OCI-LY1 (cell line): ENCODE data around the gene BROX.

ENCODE experiments used
- H2AFZ ChIP-seq: fragments of 200-600 bp; sonication (generic), shearing (Covaris generic); 2 replicates; pipeline ENCODE4 v1.6.0; 2014; ENCODE audit warnings: antibody characterized with exemption, mild to moderate bottlenecking, low read length
- H3F3A ChIP-seq: fragments of 200-600 bp; sonication (generic), shearing (Covaris generic); 2 replicates; pipeline ENCODE4 v1.6.0; 2014; ENCODE audit warnings: mild to moderate bottlenecking, antibody characterized with exemption, low read length, moderate library complexity; ENCODE audit not compliant: insufficient read depth
- H3K27ac ChIP-seq: fragments of 200-600 bp; sonication (generic); 2 replicates; pipeline ENCODE4 v1.5.1; 2014; ENCODE audit warnings: low read length, mixed run types, mild to moderate bottlenecking, low read depth; ENCODE audit not compliant: poor library complexity, severe bottlenecking
- H3K27me3 ChIP-seq: fragments of 200-600 bp; sonication (generic); 2 replicates; pipeline ENCODE4 v1.6.0; 2014; ENCODE audit warnings: antibody characterized with exemption, mild to moderate bottlenecking, low read length, moderate library complexity; ENCODE audit not compliant: insufficient read depth
- H3K36me3 ChIP-seq: fragments of 200-600 bp; sonication (generic); 2 replicates; pipeline ENCODE4 v1.6.1; 2014; ENCODE audit warnings: mild to moderate bottlenecking, antibody characterized with exemption, low read length, moderate library complexity, mixed read lengths; ENCODE audit not compliant: insufficient read depth
- H3K4me1 ChIP-seq: fragments of 200-600 bp; sonication (generic); 2 replicates; pipeline ENCODE4 v1.5.1; 2014; ENCODE audit warnings: mild to moderate bottlenecking, low read length, moderate library complexity; ENCODE audit not compliant: insufficient read depth, severe bottlenecking
- H3K4me2 ChIP-seq: fragments of 200-600 bp; sonication (generic), shearing (Covaris generic); 2 replicates; pipeline ENCODE4 v1.6.1; 2014; ENCODE audit warnings: low read length
- H3K4me3 ChIP-seq: fragments of 200-600 bp; sonication (generic); 2 replicates; pipeline ENCODE4 v1.5.1; 2014; ENCODE audit warnings: low read length, low read depth, mild to moderate bottlenecking, mixed read lengths; ENCODE audit not compliant: poor library complexity, severe bottlenecking
- H3K79me2 ChIP-seq: fragments of 200-600 bp; shearing (Covaris generic); 2 replicates; pipeline ENCODE4 v1.6.1; 2016; ENCODE audit warnings: mixed run types, low read length, mixed read lengths; ENCODE audit not compliant: insufficient read depth
- H3K9ac ChIP-seq: fragments of 200-600 bp; sonication (generic), shearing (Covaris generic); 2 replicates; pipeline ENCODE4 v1.6.1; 2014; ENCODE audit warnings: mild to moderate bottlenecking, low read length, mixed read lengths
- H3K9me2 ChIP-seq: fragments of 200-600 bp; sonication (generic), shearing (Covaris generic); 2 replicates; pipeline ENCODE4 v1.6.1; 2014; ENCODE audit warnings: low read depth, mild to moderate bottlenecking, low read length, mixed read lengths
- H3K9me3 ChIP-seq: fragments of 200-600 bp; shearing (Covaris generic); 2 replicates; pipeline ENCODE4 v1.6.1; 2014; ENCODE audit warnings: low read length, mixed read lengths
- H4K20me1 ChIP-seq: fragments of 200-600 bp; sonication (generic), shearing (Covaris generic); 2 replicates; pipeline ENCODE4 v1.6.0; 2016; ENCODE audit warnings: mild to moderate bottlenecking, low read length; ENCODE audit not compliant: insufficient read depth
- EZH2 ChIP-seq: fragments of 200-600 bp; sonication (generic), shearing (Covaris generic); IDR thresholded peaks from 2 replicates; pipeline ENCODE4 v1.8.0; 2017; ENCODE audit warnings: borderline replicate concordance, mixed run types, mild to moderate bottlenecking, antibody characterized with exemption, low read length, moderate library complexity, mixed read lengths
- TF ChIP-seq, protein P1 (sequence below): fragments of 200-600 bp; sonication (generic), shearing (Covaris generic); IDR thresholded peaks from 2 replicates; pipeline ENCODE4 v1.5.1; 2017; ENCODE audit warnings: mild to moderate bottlenecking, antibody characterized with exemption, low read length, moderate library complexity, mixed read lengths

Gene BROX

GRCh38 chr1:222751255-222751654, 38.9 kb downstream of the BROX start:
- Histone ChIP-seq H3K9ac (no peak overlapping the region), H4K20me1 (no peaks in the 10 kb centered on the region), H3K9me2 (no peaks in the 10 kb centered on the region), H3K36me3 (no peaks in the 10 kb centered on the region), H3K27ac (no peak overlapping the region), H3K4me2 (no peak overlapping the region), H3F3A (no peaks in the 10 kb centered on the region), H3K4me3 (no peak overlapping the region), H2AFZ (no peak overlapping the region), H3K27me3 (no peaks in the 10 kb centered on the region), H3K9me3 (no peaks in the 10 kb centered on the region), H3K79me2 (no peaks in the 10 kb centered on the region), H3K4me1 (no peaks in the 10 kb centered on the region)
- TF ChIP-seq EZH2 = no peak
- TF ChIP-seq, protein P1, sequence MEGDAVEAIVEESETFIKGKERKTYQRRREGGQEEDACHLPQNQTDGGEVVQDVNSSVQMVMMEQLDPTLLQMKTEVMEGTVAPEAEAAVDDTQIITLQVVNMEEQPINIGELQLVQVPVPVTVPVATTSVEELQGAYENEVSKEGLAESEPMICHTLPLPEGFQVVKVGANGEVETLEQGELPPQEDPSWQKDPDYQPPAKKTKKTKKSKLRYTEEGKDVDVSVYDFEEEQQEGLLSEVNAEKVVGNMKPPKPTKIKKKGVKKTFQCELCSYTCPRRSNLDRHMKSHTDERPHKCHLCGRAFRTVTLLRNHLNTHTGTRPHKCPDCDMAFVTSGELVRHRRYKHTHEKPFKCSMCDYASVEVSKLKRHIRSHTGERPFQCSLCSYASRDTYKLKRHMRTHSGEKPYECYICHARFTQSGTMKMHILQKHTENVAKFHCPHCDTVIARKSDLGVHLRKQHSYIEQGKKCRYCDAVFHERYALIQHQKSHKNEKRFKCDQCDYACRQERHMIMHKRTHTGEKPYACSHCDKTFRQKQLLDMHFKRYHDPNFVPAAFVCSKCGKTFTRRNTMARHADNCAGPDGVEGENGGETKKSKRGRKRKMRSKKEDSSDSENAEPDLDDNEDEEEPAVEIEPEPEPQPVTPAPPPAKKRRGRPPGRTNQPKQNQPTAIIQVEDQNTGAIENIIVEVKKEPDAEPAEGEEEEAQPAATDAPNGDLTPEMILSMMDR = no peak

DNA sequence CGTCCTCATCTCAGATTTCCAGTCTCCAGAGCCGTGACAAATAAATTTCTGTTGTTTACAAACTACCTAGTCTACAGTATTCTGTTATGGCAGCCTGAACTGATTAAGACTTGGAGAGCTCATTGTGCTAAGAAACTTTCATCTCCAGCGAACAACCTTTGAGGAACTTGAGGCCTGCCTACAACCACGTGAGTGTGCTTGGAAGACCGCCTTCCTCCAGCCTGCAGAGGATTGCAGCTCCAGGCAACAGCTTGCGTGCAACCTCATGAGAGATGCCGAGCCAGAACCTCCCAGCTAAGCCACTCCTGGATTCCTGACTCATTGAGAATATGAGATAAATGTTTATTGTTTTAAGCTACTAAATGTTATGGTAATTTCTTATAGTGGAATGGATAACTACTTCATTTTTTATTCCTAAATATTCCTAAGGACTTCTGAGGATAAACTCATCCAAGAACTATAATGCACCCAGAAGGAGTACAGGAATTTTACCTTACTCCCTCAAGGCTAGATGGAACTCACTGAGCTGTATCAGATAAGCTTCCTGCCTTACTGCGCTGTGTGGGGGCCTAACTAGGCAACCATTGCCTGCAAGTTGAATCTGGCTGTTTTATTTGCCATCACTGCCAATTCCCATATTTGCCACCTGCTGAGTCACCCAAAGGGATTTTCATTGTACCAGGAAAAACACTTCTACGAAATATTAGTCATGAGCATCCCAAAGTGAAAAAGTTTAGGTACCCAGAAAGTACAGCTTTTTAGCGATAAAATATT, 42.2 kb downstream of the BROX start:
- TF ChIP-seq, protein P1 = no peak
- no peak for TF ChIP-seq EZH2
- Histone ChIP-seq H3K9ac (no peak overlapping the region), H3K79me2 (no peaks in the 10 kb centered on the region), H2AFZ (no peak overlapping the region), H3K4me2 (no peak overlapping the region), H3K4me1 (no peaks in the 10 kb centered on the region), H4K20me1 (no peaks in the 10 kb centered on the region), H3K27me3 (no peaks in the 10 kb centered on the region; the same call in 1 of the 2 replicates), H3F3A (no peaks in the 10 kb centered on the region), H3K36me3 (no peaks in the 10 kb centered on the region), H3K4me3 (no peak overlapping the region), H3K27ac (no peak overlapping the region), H3K9me2 (no peaks in the 10 kb centered on the region), H3K9me3 (no peaks in the 10 kb centered on the region)

- Histone ChIP-seq H3K9me2 (no peaks in the 10 kb centered on the region), H3K4me3 (no peak overlapping the region), H3K36me3 (no peaks in the 10 kb centered on the region), H3K27ac (no peak overlapping the region), H4K20me1 (no peaks in the 10 kb centered on the region), H3F3A (no peaks in the 10 kb centered on the region), H2AFZ (no peak overlapping the region), H3K9me3 (no peaks in the 10 kb centered on the region), H3K79me2 (no peaks in the 10 kb centered on the region), H3K4me2 (no peak overlapping the region), H3K9ac (no peak overlapping the region), H3K27me3 (no peaks in the 10 kb centered on the region; the same call in 1 of the 2 replicates), H3K4me1 (no peaks in the 10 kb centered on the region)
- TF ChIP-seq, protein P1 = no peak
- no peak for TF ChIP-seq EZH2
Measured at GRCh38 chr1:222757646-222758268, 45.4 kb downstream of the BROX start.
